Measurements from ENCODE around the gene HSD3B2.

- no peak for TF ChIP-seq GATA2 (IDR thresholded peaks at IDR 0.05; ENCODE audit: low read depth, low read length)
- TF ChIP-seq GATA3 (IDR thresholded peaks at IDR 0.05; ENCODE audit: low read depth, low read length): no peak
Measured at GRCh38 chr1:119385650-119386049, 29.3 kb upstream of the HSD3B2 start.

All from SH-SY5Y (cell line).